NCI-H774 (cell line): ENCODE results near the gene HLA-E.
"Not testable (repeated sequence)": the region's sequence is repeated elsewhere in the genome, so short reads cannot be mapped to it uniquely, and the experiment has no call there.

Experiments used
- DNase-seq: peaks from one replicate; lab custom pipeline; 2025; lab: John Stamatoyannopoulos, UW

Gene HLA-E

DNA sequence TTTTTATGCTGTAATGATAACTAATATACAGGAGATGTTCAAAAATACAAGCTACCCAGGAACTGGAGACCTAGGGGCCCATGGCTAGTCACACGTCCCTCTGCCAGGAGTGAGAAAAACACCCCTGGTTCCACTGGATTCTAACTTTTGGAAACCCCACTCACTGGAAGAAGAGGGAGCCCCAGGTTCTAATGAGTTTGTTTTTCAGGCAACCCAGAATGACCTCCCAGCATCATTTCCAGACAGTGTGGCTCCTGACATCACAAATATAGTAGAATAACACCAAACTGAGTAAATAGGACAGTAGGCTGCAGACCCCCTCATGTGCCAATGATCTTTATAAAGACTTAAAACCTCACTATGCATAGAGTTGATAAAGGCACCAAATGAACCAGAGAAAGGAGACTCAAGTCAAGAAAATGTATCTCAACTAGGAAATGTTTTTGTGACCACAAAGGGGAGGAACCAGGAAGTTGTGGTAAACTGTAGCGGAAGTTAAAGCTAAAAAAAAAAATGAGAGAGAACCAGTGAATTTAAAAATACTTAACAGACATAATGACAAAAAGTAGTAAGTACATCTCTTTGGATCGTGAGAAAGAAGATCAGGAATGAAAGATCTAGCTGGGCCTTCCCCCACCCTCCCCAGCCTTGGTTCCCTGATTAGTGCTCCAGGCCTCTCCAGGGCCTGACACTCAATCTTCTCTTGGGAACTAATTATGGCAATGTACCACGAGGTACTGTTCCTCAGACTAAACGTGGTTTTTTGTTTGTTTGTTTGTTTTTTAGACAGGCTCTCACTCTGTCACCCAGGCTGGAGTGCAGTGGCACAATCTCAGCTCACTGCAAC, 19.8 kb downstream of the HLA-E start:
- DNase-seq: no peak

DNA sequence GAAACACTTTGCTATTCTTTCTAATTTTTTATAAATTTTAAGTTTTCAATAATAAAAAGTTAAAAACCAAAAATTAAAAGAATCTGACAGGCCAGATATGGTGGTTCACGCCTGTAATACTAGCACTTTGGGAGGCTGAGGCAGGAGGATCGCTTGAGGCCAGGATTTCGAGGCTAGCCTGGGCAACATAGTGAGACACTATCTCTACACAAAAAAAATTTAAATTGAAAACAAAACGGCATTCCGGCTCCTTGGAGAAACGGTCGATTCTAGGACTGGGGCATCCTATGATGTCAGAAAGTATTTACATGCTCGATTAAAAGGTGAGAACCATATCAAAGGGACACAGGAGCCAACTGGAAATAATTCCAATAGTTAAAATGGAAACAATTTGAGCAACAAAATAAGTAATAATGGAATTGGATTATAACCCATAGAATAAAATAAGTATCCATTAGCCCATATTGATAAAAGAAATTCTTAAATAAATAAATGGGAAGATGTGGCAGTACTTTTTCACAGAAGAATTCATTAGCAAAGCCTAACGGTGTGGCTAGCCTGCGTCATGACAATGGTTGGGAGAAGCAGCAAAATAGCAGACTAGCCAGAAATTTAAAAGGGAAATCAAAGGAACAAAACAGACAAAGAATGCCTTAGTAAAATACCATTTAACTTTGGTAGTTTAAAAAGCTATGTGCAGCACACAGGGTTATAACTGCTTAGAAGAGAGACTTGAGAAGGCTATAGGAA, 21.3 kb downstream of the HLA-E start:
- no peak for DNase-seq

DNA sequence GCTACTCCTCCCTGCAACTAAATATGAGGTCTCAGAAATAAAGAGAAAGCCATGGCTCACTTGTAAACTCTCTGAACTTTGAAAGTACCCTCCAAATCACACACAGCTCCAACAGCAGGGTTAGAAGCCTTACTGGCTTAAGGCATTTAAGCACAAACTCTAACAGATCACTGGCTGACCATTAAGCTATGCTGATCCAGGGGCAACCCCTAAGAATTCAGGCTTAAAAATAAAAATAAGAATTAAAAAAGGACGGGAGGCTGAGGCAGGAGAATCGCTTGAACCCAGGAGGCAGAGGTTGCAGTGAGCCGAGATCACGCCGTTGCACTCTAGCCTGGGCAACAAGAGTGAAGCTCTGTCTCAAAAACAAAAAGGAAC, 21.8 kb downstream of the HLA-E start:
- no peak for DNase-seq

DNA sequence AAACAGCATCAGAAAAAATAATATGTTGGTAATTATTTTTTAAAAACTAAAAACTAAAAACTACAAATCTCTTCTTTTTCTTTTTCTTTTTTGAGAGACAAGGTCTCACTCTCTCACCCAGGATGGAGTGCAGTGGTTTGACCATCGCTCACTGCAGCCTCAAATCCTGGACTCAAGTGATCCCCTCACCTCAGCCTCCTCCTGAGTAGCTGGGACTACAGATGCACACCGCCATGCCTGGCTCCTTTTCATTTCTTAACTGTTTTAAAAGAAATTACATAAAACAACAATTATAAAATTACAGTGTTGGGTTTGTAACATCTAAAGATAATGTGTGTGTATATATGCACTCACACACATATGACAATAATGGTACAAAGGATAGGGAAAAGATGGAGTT, 24.1 kb downstream of the HLA-E start:
- DNase-seq: no peak

DNA sequence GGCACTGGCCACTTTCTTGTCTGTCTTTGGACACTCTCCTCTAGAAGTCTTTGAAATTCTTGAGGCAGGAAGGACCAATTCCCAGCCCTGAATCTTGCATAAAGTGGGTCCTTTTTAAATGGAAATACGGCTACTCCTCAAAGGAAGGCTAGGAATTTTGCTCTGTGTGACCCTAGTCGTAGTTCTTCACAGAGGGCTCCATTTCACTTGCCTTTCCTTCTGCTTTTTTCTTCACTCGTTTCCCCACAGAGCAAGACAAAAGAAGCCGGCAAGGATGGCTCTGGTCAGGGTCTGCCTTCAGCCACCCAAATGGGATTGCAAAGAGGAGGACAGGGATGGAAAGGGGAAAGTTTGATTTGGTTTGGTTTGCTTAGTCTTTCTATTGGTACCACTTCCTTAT, 25.8 kb downstream of the HLA-E start:
- no peak for DNase-seq

DNA sequence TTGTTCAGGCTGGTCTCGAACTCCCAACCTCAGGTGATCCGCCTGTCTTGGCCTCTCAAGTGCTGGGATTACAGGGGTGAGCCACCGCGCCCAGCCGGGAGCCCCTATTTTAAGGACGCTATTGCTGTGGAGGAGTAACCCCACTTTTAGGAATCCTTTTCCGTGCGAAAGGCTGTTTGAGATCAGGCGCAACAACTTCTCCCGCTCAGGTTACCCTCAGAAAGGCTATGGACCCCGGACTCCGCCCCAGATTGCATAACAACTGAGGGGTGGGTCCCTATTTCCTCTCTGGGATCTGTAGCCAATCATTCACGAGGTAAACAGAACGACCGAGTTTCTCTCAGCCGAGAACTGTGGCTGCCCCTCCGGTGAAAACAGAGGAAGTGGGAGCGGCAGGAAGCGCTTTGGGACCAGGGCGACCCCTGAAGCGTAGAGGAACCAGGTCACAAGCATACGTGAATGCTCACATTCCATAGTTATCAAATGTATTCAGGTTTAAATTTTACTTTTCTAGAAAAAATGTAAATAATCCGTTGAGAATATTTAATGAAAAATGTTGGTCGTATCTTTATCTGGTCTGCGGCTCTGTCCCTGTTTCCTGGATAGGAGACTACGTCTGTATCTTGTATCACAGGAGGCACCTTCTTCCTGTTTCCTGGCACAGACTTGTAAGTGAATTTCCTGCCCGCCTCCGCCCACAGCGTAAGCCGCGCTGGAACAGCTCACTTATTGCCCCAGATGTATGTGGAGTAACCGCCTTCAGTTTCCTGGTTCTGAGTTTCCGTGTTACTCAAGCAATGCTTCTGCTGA, 26.8 kb downstream of the HLA-E start:
- peak; percentile 73 for DNase-seq

DNA sequence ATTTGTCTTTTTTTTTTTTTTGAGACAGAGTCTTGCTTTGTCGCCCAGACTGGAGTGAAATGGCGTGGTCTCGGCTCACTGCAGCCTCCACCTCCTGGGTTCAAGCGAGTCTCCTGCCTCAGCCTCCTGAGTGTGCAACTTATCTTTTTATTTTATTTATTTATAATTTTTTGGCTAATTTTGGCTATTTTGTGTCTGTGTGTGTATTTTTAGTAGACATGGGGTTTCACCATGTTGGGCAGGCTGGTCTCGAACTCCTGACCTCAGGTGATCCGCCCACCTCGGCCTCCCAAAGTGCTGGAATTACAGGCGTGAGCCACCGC, 27.4 kb downstream of the HLA-E start:
- not testable (repeated sequence) for DNase-seq

DNA sequence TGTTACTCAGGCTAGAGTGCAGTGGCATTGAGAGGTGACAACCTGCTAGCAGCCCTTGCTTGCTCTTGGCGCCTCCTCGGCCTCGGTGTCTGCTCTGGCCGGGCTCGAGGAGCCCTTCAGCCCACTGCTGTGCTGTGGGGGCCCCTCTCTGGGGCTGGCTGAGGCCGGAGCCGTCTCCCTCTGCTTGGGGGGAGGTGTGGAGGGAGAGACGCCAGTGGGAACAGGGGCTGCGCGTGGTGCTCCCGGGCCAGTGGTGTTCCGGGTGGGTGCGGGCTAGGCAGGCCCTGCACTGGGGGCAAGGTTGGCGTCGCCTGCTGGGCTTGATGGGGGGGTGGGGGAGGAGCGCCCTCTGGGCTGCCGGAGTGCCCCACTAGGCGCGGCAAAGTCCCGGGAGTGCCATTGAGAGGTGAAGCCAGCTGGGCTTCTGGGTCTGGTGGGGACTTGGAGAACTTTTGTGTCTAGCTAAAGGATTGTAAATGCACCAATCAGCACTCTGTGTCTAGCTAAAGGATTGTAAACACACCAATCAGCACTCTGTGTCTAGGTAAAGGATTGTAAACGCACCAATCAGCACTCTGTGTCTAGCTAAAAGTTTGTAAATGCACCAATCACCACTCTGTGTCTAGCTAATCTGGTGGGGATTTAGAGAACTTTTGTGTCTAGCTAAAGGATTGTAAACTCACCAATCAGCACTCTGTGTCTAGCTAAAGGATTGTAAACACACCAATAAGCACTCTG, 28.6 kb downstream of the HLA-E start:
- not testable (repeated sequence) for DNase-seq

DNA sequence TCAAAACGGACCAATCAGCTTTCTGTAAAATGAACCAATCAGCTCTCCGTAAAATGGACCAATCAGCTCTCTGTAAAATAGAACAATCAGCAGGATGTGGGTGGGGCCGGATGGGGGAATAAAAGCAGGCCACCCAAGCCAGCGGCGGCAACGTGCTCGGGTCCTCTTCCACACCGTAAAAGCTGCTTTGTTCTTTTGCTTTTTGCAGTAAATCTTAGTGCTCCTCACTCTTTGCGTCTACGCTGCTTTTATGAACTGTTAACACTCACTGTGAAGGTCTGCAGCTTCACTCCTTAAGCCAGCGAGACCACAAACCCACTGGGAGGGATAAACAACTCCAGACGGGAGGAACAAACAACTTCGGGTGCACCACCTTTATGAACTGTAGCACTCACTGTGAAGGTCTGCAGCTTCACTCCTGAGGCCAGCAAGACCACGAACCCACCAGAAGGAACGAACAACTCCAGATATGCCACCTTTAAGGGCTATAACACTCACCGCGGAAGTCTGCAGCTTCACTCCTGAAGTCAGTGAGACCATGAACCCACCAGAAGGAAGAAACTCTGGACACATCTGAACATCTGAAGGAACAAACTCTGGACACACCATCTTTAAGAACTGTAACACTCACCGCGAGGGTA, 29.3 kb downstream of the HLA-E start:
- DNase-seq: not testable (repeated sequence)

DNA sequence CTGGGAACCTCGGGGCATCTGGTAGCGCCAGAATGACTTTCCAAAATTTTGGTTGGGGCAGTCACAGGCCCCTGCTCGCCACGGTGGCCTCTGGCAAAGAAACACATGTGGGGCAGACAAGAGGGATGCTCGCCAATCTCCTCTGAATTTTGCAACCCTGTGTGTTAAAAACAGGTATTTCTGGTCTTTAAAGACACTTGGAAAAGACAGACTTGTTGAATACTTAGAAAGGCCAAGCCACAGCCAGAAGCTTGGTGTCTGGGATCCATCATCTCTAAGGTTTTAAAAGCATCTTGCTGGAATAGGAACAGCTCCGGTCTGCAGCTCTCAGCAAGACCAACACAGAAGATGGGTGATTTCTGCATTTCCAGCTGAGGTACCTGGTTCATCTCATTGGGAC, 31.2 kb downstream of the HLA-E start:
- no peak for DNase-seq

DNA sequence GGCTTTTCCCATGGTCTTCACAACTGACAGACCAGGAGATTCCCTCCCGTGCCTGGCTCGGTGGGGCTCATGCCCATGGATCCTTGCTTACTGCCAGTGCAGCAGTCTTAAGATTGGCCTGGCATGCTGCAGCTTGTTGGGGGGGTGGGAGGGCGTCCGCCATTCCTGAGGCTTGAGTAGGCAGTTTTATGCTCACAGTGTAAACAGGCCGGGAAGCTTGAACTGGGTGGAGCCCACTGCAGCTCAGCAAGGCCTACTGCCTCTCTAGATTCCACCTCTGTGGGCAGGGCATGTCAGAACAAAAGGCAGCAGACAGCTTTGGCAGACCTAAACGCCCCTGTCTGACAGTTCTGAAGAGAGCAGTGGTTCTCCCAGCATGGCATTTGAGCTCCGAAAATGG, 31.8 kb downstream of the HLA-E start:
- DNase-seq: not testable (repeated sequence)

DNA sequence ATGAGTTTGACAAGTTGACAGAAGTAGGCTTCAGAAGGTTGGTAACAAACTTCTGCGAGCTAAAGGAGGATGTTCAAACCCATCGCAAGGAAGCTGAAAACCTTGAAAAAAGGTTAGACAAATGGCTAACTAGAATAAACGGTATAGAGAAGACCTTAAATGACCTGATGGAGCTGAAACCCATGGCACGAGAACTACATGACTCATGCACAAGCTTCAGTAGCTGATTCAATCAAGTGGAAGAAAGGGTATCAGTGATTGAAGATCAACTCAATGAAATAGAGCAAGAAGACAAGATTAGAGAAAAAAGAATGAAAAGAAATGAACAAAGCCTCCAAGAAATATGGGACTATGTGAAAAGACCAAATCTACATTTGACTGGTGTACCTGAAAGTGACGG, 32.6 kb downstream of the HLA-E start:
- DNase-seq: not testable (repeated sequence)

DNA sequence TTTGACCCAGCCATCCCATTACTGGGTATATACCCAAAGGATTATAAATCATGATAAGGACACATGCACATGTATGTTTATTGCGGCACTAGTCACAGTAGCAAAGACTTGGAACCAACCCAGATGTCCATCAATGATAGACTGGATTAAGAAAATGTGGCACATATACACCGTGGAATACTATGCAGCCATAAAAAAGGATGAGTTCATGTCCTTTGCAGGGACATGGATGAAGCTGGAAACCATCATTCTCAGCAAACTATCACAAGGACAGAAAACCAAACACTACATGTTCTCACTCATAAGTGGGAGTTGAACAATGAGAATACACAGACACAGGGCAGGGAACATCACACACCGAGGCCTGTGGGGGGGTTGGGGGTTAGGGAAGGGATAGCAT, 37.1 kb downstream of the HLA-E start:
- DNase-seq: not testable (repeated sequence)

DNA sequence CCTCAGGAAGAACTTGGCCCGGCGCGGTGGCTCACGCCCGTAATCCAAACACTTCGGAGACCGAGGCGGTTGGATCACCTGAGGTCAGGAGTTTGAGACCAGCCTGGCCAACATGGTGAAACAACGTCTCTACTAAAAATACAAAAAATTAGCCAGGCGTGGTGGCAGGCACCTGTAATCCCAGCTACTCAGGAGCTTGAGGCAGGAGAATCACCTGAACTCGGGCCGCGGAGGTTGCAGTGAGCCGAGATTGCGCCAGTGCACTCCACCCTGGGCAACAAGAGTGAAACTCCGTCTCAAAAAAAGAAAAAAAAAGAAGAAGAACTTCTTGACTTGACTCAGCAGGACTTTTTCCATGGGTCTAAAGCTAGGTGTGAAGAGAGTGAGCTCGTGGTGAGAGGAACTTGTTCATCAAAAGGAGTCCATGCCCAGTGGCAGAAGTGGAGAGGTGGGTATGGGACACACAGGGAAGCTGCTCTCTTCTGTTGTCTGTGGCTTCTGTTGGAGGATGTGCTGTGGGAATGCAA, 40.1 kb downstream of the HLA-E start:
- DNase-seq: not testable (repeated sequence)

DNA sequence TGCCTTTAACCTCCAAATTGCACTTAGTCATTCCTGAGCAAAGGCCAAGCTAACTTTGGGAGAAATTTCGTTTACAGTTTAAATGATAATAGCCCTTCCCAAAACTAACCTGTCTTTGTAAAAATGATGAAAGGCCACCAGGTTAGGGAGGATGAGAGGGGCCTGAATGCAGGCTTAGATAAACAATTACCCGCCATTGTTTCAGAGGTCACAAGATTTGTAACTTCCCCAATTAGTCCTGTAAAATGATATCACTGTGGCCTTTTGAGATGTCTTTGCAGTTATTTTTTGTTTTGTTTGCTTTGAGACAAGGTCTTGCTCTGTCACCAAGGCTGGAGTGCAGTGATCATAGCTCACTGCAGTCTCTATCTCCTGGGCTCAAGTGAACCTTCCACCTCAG, 40.7 kb downstream of the HLA-E start:
- DNase-seq: no peak

DNA sequence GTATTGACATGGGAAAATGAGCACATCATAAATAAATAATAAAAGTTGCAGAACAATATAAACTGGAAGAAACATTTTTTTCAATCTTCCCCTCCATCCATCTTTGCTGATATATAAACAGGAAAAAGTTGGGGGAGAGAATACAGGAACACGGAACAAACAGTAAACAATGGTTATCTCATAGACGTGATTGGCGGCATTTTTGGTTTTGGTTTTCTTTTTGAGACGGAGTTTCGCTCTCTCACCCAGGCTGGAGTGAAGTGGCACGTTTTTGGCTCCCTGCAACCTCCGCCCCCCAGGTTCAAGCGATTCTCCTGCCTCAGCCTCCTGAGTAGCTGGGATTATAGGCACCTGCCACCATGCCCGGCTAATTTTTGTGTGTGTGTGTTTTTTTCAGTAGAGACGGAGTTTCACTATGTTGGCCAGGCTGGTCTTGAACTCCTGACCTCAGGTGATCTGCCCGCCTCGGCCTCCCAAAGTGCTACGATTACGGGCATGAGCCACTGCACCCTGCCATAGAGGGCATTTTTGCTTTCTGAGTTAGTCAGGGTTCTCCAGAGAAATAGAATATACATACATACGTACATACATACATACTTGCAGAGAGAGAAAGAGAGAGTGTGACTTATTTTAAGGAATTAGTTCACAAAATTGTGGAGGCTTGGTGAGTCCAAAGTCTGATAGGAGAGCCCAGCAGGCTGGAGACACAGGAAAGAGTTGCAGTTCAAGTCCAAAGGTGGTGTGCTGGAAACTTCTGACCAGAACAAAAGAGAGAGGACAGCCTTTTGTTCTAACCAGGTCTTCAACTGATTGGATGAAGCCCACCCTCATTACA, 44.4 kb downstream of the HLA-E start:
- no peak for DNase-seq

DNA sequence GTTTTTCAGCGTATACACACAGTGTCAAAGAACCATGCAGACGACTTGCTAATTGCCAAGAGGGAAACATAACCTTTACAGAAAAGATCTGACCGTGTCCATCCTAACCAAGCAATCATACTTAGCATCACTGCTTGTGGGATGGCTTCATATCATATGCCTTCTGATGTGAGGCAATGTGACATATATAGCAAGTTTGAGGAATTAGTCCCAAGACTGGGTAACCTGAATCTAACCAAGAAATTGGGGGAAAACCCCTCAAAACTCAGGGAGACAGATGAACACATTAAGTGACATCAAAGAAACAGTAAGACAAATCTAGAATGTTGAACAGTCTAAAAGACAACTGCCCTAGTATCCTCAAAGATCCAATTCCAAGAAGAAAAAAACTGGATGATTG, 48.6 kb downstream of the HLA-E start:
- DNase-seq: no peak

DNA sequence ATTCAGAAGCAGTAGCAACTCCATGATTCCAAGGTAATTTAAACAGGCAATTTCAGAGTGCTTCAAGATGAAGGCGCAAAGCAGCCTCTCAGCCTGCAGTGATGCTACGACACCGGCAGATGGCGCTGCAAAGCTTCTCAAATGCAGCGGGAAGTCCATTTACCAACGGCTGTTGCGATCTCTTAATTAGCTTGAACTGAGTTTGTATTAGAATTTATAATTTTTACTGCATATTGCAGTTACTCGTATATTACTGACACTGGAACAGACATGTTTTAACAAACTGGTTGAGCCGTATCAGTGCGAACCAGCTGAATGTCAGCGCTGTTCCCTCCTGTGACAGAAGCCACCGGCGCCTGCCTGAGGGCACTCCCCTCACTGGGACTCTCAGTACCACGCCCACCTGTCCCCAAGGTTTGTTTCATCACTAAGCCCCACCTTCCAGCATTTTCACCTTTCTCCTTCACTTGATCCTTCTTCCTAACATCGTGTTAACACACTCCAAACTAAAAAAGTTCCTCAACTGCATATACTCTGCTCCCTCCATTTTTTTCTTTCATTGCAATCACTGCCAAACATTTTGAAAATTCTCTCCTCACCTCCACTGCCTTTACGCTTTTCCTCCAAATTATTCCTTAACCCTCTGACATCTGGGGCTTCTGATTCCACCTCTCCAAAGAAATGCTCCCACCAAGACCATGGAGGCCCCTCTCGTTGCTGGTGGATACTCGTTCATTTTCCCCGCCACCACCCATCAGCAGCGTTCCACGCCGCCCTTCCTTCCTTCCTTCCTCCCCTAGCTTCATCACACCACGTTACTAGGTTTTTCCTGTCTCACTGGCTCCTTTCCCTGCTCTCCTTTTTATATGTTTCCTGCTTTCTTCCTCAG, 52.5 kb downstream of the HLA-E start:
- DNase-seq: peak; percentile 56

DNA sequence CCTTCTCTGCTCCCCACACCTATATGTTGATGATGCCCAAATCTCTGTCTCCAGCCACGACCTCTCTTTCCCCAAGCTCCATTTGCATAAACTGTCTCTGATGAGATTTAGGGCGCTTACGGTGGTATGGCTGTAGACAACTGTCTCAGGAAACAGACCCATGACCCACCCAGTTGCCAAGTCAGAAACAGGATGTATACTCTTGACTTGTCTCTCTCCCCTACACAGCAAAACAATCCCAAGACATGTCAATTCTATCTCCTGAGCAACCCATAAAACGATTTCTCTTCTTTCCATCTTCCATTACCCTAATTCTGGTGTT, 53.1 kb downstream of the HLA-E start:
- no peak for DNase-seq

DNA sequence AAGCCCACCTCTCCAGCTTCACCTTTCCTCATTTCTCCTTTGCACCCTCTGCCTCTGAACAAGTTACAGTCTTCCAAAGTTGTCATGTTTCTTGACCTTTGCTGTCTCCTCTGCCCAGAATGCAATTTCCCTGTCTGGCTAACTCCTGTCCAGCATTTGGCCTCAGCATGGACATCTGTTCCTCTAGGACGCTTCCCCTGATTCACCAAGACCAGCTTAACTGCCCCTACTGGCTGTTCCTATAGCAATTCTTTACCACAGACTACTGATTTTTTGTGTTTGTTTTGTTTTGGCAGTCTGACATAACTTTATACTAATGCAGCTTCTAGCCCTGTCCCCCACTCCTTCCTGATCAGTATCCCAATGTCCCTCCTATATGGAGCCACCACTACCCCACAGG, 53.6 kb downstream of the HLA-E start:
- DNase-seq: no peak
